Measurements from ENCODE around the gene SMARCA2.

- no peak for TF ChIP-seq TAF1 (IDR thresholded peaks at IDR 0.05; ENCODE audit: borderline replicate concordance, insufficient read depth, low read length)
- TF ChIP-seq POLR2AphosphoS5 (IDR thresholded peaks at IDR 0.05; ENCODE audit: low read depth, low read length) = no peak
- no peak for TF ChIP-seq SIN3A (IDR thresholded peaks at IDR 0.05; ENCODE audit: borderline replicate concordance, insufficient read depth, low read length)
- no peak for TF ChIP-seq REST (IDR thresholded peaks at IDR 0.05; ENCODE audit: insufficient read depth in 1 of 2, low read depth in 2 of 2, low read length in 2 of 2)
Measured at GRCh38 chr9:2217540-2217939, 202.4 kb downstream of the SMARCA2 start.
